Spinal cord (tissue), 10 donors: ENCODE measurements around the gene PDZD2. TPM values are rescaled to one million over a fixed set of nuclear protein-coding genes. Genes with fewer than 3 reads are reported as not detected.

ENCODE experiments used
- DNase-seq, 6 donors: peaks; one replicate each; pipeline versions ENCODE4 v3.0.0 to v3.0.0-alpha.2; 2013 to 2015; ENCODE audit warnings: low spot score in 6 of 6, low read depth in 4 of 6
- H3K27ac ChIP-seq: one replicate; pipeline ENCODE4 v1.5.1; 2013; ENCODE audit warnings: low read depth, low read length, control low read depth
- H3K27me3 ChIP-seq: one replicate; pipeline ENCODE4 v1.6.1; 2013; ENCODE audit warnings: low read length; ENCODE audit not compliant: control insufficient read depth, insufficient read depth
- H3K36me3 ChIP-seq: one replicate; pipeline ENCODE4 v1.6.1; 2013; ENCODE audit warnings: low read length; ENCODE audit not compliant: control insufficient read depth, insufficient read depth
- H3K4me1 ChIP-seq: one replicate; pipeline ENCODE4 v1.6.1; 2013; ENCODE audit warnings: low read length; ENCODE audit not compliant: control insufficient read depth, insufficient read depth
- H3K4me3 ChIP-seq: one replicate; pipeline ENCODE4 v1.5.1; 2013; ENCODE audit warnings: low read depth, low read length, control low read depth
- H3K9me3 ChIP-seq: one replicate; pipeline ENCODE4 v1.6.1; 2013; ENCODE audit warnings: low read length; ENCODE audit not compliant: control insufficient read depth, insufficient read depth
- WGBS: methylation state at CpG from one replicate; pipeline ENCODE4 v1.1.5; 2013; ENCODE audit warnings: missing lambda C conversion rate; ENCODE audit not compliant: insufficient coverage; 5-methylcytosine and 5-hydroxymethylcytosine counted together
- polyA plus RNA-seq, 2 donors: library from polyadenylated mRNA; unstranded; fragments of 120-200 nt; gene quantifications; one replicate each; pipeline ENCODE4 v1.2.1, GENCODE V29; 2013; ENCODE audit not compliant: insufficient read length in 2 of 2
- total RNA-seq, 2 donors: library from RNA; depleted of rRNA in 1 of 2; stranded (reverse); fragments of 120-200 nt in 1 of 2; fragments of >200 nt in 1 of 2; gene quantifications; one replicate each; pipeline versions ENCODE4 v1.2.3 to v1.2.4, GENCODE V29; 2013 to 2014
- donor health status: healthy.

Gene PDZD2
- total and polyA plus RNA-seq, 4 donors, result 22.1 to 40.2 (median 34.9) TPM

- DNase-seq, result peak in 2 of 6 donors; percentile 39 to 58
- Histone ChIP-seq H3K4me1 (no peaks in the 10 kb centered on the region), H3K4me3 (no peak overlapping the region), H3K9me3 (no peaks in the 10 kb centered on the region), H3K27ac (no peak overlapping the region), H3K27me3 (no peaks in the 10 kb centered on the region), H3K36me3 (no peaks in the 10 kb centered on the region)
- 48% methylated on average over 3 of the region's 10 CpGs for WGBS
Observed at GRCh38 chr5:31935496-31936369, 296.8 kb downstream of the PDZD2 start.

GRCh38 chr5:31936683-31937082, 297.8 kb downstream of the PDZD2 start:
- Histone ChIP-seq H3K27ac (no peak overlapping the region), H3K27me3 (no peaks in the 10 kb centered on the region), H3K9me3 (no peaks in the 10 kb centered on the region), H3K4me1 (no peaks in the 10 kb centered on the region), H3K4me3 (no peak overlapping the region), H3K36me3 (no peaks in the 10 kb centered on the region)
- WGBS, result 49% methylated on average over 5 of the region's 5 CpGs
- DNase-seq, result peak in 2 of 6 donors; percentile 62 to 72

GRCh38 chr5:31937226-31937625, 298.3 kb downstream of the PDZD2 start:
- WGBS, result 93% methylated on average over 5 of the region's 7 CpGs
- DNase-seq, result no peak
- no peaks in the 10 kb centered on the region for H3K27me3 ChIP-seq
- H3K27ac ChIP-seq, result no peak overlapping the region
- no peaks in the 10 kb centered on the region for H3K36me3 ChIP-seq
- no peaks in the 10 kb centered on the region for H3K9me3 ChIP-seq
- H3K4me1 ChIP-seq, result no peaks in the 10 kb centered on the region
- H3K4me3 ChIP-seq, result no peak overlapping the region

GRCh38 chr5:31937703-31938102, 298.8 kb downstream of the PDZD2 start:
- no peaks in the 10 kb centered on the region for H3K4me1 ChIP-seq
- H3K27me3 ChIP-seq, result no peaks in the 10 kb centered on the region
- no peaks in the 10 kb centered on the region for H3K9me3 ChIP-seq
- no peak overlapping the region for H3K4me3 ChIP-seq
- DNase-seq, result no peak
- no peak overlapping the region for H3K27ac ChIP-seq
- H3K36me3 ChIP-seq, result no peaks in the 10 kb centered on the region
- WGBS, result 77% methylated on average over 5 of the region's 5 CpGs

- no peak overlapping the region for H3K4me3 ChIP-seq
- H3K9me3 ChIP-seq, result no peaks in the 10 kb centered on the region
- WGBS, result 96% methylated on average over 5 of the region's 5 CpGs
- H3K27me3 ChIP-seq, result no peaks in the 10 kb centered on the region
- no peak for DNase-seq
- no peaks in the 10 kb centered on the region for H3K4me1 ChIP-seq
- no peaks in the 10 kb centered on the region for H3K36me3 ChIP-seq
- H3K27ac ChIP-seq, result no peak overlapping the region
Observed at GRCh38 chr5:31939151-31939550, 300.2 kb downstream of the PDZD2 start.

- no peaks in the 10 kb centered on the region for H3K36me3 ChIP-seq
- peaks cover 3% of the 10 kb centered on the region for H3K4me1 ChIP-seq
Observed at GRCh38 chr5:31941151-31941755, 302.3 kb downstream of the PDZD2 start.

GRCh38 chr5:31942546-31942945, 303.6 kb downstream of the PDZD2 start:
- no peaks in the 10 kb centered on the region for H3K27me3 ChIP-seq
- 82% methylated on average over 10 of the region's 11 CpGs for WGBS
- H3K9me3 ChIP-seq, result no peaks in the 10 kb centered on the region
- H3K4me3 ChIP-seq, result no peak overlapping the region
- DNase-seq, result no peak
- no peak overlapping the region for H3K27ac ChIP-seq
- H3K36me3 ChIP-seq, result no peaks in the 10 kb centered on the region
- peaks cover 3% of the 10 kb centered on the region for H3K4me1 ChIP-seq

More at GRCh38 chr5:31941151-31941755, 302.3 kb downstream of the PDZD2 start:
- Histone ChIP-seq H3K4me3 (no peak overlapping the region), H3K27me3 (no peaks in the 10 kb centered on the region), H3K27ac (no peak overlapping the region), H3K9me3 (no peaks in the 10 kb centered on the region)
- no peak for DNase-seq
- WGBS, result 53% methylated on average over 4 of the region's 4 CpGs

GRCh38 chr5:31944684-31945445, 305.9 kb downstream of the PDZD2 start:
- Histone ChIP-seq H3K4me1 (peaks cover 3% of the 10 kb centered on the region), H3K9me3 (no peaks in the 10 kb centered on the region), H3K27ac (no peak overlapping the region), H3K36me3 (no peaks in the 10 kb centered on the region), H3K27me3 (no peaks in the 10 kb centered on the region), H3K4me3 (no peak overlapping the region)
- DNase-seq, result no peak
- 74% methylated on average over 12 of the region's 13 CpGs for WGBS

- Histone ChIP-seq H3K27ac (no peak overlapping the region), H3K4me3 (no peak overlapping the region), H3K4me1 (peaks cover 3% of the 10 kb centered on the region), H3K36me3 (no peaks in the 10 kb centered on the region), H3K9me3 (peaks cover 2% of the 10 kb centered on the region), H3K27me3 (no peaks in the 10 kb centered on the region)
- WGBS, result 79% methylated on average over 4 of the region's 5 CpGs
- no peak for DNase-seq
Observed at GRCh38 chr5:31948006-31948405, 309.1 kb downstream of the PDZD2 start.
